ENCODE data around the gene CAMK2N1. TPM values are rescaled to one million over a fixed set of nuclear protein-coding genes. Genes with fewer than 3 reads are reported as not detected.

The CAMK2N1 gene
- polyA plus RNA-seq, 2 of the 4 experiments (the other 2 are of a cell fraction): 49.7 to 56.4 TPM

DNA sequence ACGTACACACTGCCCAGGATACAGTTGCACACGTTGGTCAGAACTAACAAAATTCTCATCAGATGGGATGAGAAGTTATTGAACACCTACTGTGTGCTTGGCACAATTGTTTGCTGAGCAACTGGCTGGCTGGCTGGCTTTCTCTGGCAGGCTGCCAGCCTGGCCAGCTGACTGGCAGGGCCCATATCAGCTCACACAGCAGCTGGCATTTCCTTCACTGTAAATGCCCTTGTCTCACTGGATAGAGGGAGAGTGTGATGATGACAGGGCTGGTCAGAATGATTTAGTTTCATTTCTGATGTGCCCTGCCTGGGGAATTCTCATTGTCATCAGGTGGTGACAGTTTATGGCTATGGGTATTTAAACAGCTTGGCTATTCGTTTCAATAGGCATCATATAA, 15.8 kb downstream of the CAMK2N1 start:
- ChIA-PET CTCF (interaction anchor here (0.9 to 1.7 kb wide), 4 partner anchors 14 to 257 kb away, joined by 3 to 5 read pairs (median 4); no protein-coding TSS in a partner anchor), POLR2A (no interaction called here)
- TF ChIP-seq FOXS1 (CRISPR knock-in tag; IDR thresholded peaks at IDR 0.05) (no peak), JUNB (IDR thresholded peaks at IDR 0.05) (no peak), BHLHE40 (IDR thresholded peaks at IDR 0.05; ENCODE audit: low read depth, low read length) (no peak), TP53 (CRISPR knock-in tag; IDR thresholded peaks at IDR 0.05) (no peak), CEBPB (IDR thresholded peaks at IDR 0.05) (no peak), RCOR1 (IDR thresholded peaks at IDR 0.05; ENCODE audit: low read depth, low read length) (no peak), ZSCAN20 (CRISPR knock-in tag; IDR thresholded peaks at IDR 0.05) (no peak), POLR2A (IDR thresholded peaks at IDR 0.05; ENCODE audit: low read length) (no peak), ESRRA (IDR thresholded peaks at IDR 0.05; ENCODE audit: borderline replicate concordance, low read length) (no peak), TFCP2L1 (CRISPR knock-in tag; IDR thresholded peaks at IDR 0.05) (no peak), RAD21 (conservative IDR thresholded peaks at IDR 0.05 in 1 of 2, IDR thresholded peaks at IDR 0.05 in 1 of 2) (no peak), RNF2 (IDR thresholded peaks at IDR 0.05; ENCODE audit: borderline replicate concordance, low read depth) (no peak), FOSB (CRISPR knock-in tag; IDR thresholded peaks at IDR 0.05) (no peak), GATA3 (IDR thresholded peaks at IDR 0.05; ENCODE audit: borderline replicate concordance) (no peak), POLR2AphosphoS2 (conservative IDR thresholded peaks at IDR 0.05; ENCODE audit: low read length) (no peak)
- ATAC-seq: no peak
- peaks cover 34% of the 10 kb centered on the region for H3K4me1 ChIP-seq
- whole genome bisulfite sequencing (ENCODE audit: missing lambda C conversion rate): 73% methylated on average over 3 of the region's 3 CpGs
- no peak for DNase-seq (ENCODE audit: low read depth in 1 of 2, low spot score in 1 of 2)
- H3K4me2 ChIP-seq: no peak overlapping the region
- no peak overlapping the region for H3K4me3 ChIP-seq
- no peaks in the 10 kb centered on the region for H3K9me3 ChIP-seq
- peak overlapping the region in 1 of 2 experiments; percentile 50; a peak in 3 of 6 replicates for H3K27ac ChIP-seq
- no peak for FAIRE-seq

DNA sequence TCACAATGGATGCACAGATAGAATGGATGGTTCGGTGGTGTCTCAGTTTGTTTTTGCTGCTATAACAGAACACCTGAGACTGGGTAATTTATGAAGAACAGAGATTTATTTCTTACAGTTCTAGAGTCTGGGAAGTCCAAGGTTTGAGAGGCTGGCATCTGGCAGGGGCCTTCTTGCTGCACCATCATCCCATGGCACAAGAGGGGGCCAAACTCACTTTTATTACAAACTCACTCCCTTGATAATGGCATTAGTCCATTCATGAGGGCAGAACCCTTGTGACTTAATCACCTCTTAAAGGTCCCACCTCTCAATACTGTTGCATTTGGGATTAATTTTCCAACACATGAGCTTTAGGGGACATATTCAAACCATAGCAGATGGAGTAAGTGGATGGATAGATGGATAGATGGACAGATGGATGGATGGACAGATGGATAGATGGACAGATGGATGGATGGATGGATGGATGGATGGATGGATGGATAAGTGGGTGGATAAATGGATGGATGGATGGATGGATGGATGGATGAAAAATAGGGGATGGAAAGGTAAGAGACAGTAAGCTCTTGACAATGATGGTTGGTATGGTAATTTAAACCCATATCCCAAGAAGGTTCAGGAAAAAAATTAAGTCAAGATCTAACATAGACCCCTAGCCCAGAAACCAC, 16.5 kb downstream of the CAMK2N1 start:
- no peak overlapping the region for H3K4me3 ChIP-seq
- FAIRE-seq (no peak), ATAC-seq (peak in 1 of 2 experiments; percentile 52; a peak in 2 of 6 replicates), DNase-seq (ENCODE audit: low read depth in 1 of 2, low spot score in 1 of 2) (peak in 1 of 2 experiments; percentile 53)
- POLR2A ChIA-PET: no interaction called here
- no peaks in the 10 kb centered on the region for H3K9me3 ChIP-seq
- no peak overlapping the region for H3K27ac ChIP-seq
- TF ChIP-seq, protein P1, sequence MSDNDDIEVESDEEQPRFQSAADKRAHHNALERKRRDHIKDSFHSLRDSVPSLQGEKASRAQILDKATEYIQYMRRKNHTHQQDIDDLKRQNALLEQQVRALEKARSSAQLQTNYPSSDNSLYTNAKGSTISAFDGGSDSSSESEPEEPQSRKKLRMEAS (IDR thresholded peaks at IDR 0.05): no peak
- TF ChIP-seq, protein P2, sequence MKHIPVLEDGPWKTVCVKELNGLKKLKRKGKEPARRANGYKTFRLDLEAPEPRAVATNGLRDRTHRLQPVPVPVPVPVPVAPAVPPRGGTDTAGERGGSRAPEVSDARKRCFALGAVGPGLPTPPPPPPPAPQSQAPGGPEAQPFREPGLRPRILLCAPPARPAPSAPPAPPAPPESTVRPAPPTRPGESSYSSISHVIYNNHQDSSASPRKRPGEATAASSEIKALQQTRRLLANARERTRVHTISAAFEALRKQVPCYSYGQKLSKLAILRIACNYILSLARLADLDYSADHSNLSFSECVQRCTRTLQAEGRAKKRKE (CRISPR knock-in tag; IDR thresholded peaks at IDR 0.05; ENCODE audit: low read depth): no peak
- TF ChIP-seq RAD21 (conservative IDR thresholded peaks at IDR 0.05 in 1 of 2, IDR thresholded peaks at IDR 0.05 in 1 of 2) (peak; percentile 59 to 72), SMC3 (IDR thresholded peaks at IDR 0.05) (peak; percentile 59), TFCP2L1 (CRISPR knock-in tag; IDR thresholded peaks at IDR 0.05) (no peak)
- TF ChIP-seq, protein P3, sequence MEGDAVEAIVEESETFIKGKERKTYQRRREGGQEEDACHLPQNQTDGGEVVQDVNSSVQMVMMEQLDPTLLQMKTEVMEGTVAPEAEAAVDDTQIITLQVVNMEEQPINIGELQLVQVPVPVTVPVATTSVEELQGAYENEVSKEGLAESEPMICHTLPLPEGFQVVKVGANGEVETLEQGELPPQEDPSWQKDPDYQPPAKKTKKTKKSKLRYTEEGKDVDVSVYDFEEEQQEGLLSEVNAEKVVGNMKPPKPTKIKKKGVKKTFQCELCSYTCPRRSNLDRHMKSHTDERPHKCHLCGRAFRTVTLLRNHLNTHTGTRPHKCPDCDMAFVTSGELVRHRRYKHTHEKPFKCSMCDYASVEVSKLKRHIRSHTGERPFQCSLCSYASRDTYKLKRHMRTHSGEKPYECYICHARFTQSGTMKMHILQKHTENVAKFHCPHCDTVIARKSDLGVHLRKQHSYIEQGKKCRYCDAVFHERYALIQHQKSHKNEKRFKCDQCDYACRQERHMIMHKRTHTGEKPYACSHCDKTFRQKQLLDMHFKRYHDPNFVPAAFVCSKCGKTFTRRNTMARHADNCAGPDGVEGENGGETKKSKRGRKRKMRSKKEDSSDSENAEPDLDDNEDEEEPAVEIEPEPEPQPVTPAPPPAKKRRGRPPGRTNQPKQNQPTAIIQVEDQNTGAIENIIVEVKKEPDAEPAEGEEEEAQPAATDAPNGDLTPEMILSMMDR (IDR thresholded peaks at IDR 0.05): peak; percentile 46; the same call in 2 of the 3 replicates
- H3K4me2 ChIP-seq: no peak overlapping the region
- CTCF ChIA-PET: interaction anchor here (1.0 to 1.7 kb wide), 3 partner anchors 14 to 24 kb away, joined by 3 to 4 read pairs (median 4); no protein-coding TSS in a partner anchor
- 52% methylated on average over 1 of the region's 1 CpG for WGBS (ENCODE audit: missing lambda C conversion rate)
- H3K4me1 ChIP-seq: peaks cover 28% of the 10 kb centered on the region

DNA sequence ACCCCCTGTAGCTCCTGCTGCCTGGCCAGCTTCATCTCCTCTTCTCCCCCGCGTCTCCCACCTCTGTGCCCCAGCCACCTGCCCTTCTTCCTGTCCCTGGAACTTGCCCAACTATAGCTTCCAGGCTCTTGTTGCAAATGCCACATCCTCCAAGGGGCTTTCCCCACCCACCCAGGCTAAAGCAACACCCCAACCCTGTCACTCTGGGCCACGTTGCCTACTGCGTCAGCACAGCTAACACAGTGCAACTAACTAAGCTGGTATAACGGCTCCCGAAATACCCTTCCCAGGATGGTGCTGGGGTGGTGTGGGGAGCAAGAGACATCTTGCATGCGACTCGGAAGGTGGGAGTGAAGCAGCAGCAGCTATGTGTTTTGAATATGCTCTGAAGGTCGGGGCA, 19.7 kb downstream of the CAMK2N1 start:
- ChIA-PET CTCF (interaction anchor here (1.0 to 2.8 kb wide), 6 partner anchors 13 to 253 kb away, joined by 3 to 14 read pairs (median 4); no protein-coding TSS in a partner anchor), POLR2A (no interaction called here)
- DNase-seq (ENCODE audit: low read depth in 1 of 2, low spot score in 1 of 2) (no peak), FAIRE-seq (no peak), ATAC-seq (no peak; a peak in 1 of 6 replicates)
- Histone ChIP-seq H3K4me2 (no peak overlapping the region), H3K4me1 (peaks cover 6% of the 10 kb centered on the region), H3K4me3 (no peak overlapping the region), H3K27ac (no peak overlapping the region), H3K9me3 (no peaks in the 10 kb centered on the region)
- 72% methylated on average over 9 of the region's 9 CpGs for WGBS (ENCODE audit: missing lambda C conversion rate)
- no peak for TF ChIP-seq RFX5 (IDR thresholded peaks at IDR 0.05)
- TF ChIP-seq, protein P2 (CRISPR knock-in tag; IDR thresholded peaks at IDR 0.05; ENCODE audit: low read depth): no peak
- no peak for TF ChIP-seq TFCP2L1 (CRISPR knock-in tag; IDR thresholded peaks at IDR 0.05)
- TF ChIP-seq, protein P4, sequence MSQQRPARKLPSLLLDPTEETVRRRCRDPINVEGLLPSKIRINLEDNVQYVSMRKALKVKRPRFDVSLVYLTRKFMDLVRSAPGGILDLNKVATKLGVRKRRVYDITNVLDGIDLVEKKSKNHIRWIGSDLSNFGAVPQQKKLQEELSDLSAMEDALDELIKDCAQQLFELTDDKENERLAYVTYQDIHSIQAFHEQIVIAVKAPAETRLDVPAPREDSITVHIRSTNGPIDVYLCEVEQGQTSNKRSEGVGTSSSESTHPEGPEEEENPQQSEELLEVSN (IDR thresholded peaks at IDR 0.05; ENCODE audit: borderline replicate concordance, low read depth): no peak
- TF ChIP-seq CHD4 (IDR thresholded peaks at IDR 0.05; ENCODE audit: borderline replicate concordance): no peak
- TF ChIP-seq CBX8 (IDR thresholded peaks at IDR 0.05): no peak
- TF ChIP-seq, protein P5, sequence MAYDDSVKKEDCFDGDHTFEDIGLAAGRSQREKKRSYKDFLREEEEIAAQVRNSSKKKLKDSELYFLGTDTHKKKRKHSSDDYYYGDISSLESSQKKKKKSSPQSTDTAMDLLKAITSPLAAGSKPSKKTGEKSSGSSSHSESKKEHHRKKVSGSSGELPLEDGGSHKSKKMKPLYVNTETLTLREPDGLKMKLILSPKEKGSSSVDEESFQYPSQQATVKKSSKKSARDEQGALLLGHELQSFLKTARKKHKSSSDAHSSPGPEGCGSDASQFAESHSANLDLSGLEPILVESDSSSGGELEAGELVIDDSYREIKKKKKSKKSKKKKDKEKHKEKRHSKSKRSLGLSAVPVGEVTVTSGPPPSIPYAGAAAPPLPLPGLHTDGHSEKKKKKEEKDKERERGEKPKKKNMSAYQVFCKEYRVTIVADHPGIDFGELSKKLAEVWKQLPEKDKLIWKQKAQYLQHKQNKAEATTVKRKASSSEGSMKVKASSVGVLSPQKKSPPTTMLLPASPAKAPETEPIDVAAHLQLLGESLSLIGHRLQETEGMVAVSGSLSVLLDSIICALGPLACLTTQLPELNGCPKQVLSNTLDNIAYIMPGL (CRISPR knock-in tag; IDR thresholded peaks at IDR 0.05; ENCODE audit: borderline replicate concordance): no peak
- no peak for TF ChIP-seq HDAC2 (IDR thresholded peaks at IDR 0.05)
- TF ChIP-seq ZC3H11A (IDR thresholded peaks at IDR 0.05): no peak
- TF ChIP-seq, protein P6, sequence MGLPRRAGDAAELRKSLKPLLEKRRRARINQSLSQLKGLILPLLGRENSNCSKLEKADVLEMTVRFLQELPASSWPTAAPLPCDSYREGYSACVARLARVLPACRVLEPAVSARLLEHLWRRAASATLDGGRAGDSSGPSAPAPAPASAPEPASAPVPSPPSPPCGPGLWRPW (IDR thresholded peaks at IDR 0.05): no peak
- TF ChIP-seq FOXS1 (CRISPR knock-in tag; IDR thresholded peaks at IDR 0.05): no peak
- no peak for TF ChIP-seq CEBPB (IDR thresholded peaks at IDR 0.05)
- TF ChIP-seq RARB (CRISPR knock-in tag; IDR thresholded peaks at IDR 0.05): no peak

Data from A549 (cell line).